OCI-M2 (cell line): Measurements from ENCODE around the gene SDCCAG8.
"Not testable (repeated sequence)": the region's sequence is repeated elsewhere in the genome, so short reads cannot be mapped to it uniquely, and the experiment has no call there.

Experiments
- DNase-seq: peaks from one replicate; lab custom pipeline; 2025; ENCODE audit not compliant: unreplicated experiment; lab: John Stamatoyannopoulos, UW

SDCCAG8 gene

GRCh38 chr1:243255791-243256512 lies at the start of gene SDCCAG8:
Gene SDCCAG8 (plus strand): TSS chr1:243256041. CDS start chr1:243256174, 133 bp downstream.
- peak; percentile 66 for DNase-seq

GRCh38 chr1:243211984-243212383 lies 43.9 kb upstream of the SDCCAG8 start:
- not testable (repeated sequence) for DNase-seq

- no peak for DNase-seq
These were observed 42.6 kb upstream of the SDCCAG8 start for GRCh38 chr1:243213045-243213787.

DNA sequence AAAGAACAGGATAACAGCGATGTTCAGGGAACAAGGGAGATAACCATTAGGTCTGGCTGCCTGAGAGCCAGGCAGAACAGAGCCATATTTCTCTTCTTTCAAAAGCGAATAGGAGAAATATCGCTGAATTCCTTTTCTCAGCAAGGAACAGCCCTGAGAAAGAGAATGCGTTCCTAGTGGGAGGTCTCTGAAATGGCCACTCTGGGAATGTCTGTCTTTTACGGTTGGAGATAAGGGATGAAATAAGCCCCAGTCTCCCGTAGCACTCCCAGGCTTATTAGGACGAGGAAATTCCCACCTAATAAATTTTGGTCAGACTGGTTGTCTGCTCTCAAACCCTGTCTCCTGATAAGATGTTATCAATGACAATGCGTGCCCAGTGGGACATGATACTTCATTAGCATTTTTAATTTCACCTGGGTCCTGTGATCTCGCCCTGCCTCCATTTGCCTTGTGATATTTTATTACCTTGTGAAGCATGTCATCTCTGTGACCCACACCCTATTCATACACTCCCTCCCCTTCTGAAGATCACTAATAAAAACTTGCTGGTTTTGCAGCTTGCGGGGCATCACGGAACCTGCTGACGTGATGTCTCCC lies 40.5 kb upstream of the SDCCAG8 start:
- DNase-seq: not testable (repeated sequence)

DNA sequence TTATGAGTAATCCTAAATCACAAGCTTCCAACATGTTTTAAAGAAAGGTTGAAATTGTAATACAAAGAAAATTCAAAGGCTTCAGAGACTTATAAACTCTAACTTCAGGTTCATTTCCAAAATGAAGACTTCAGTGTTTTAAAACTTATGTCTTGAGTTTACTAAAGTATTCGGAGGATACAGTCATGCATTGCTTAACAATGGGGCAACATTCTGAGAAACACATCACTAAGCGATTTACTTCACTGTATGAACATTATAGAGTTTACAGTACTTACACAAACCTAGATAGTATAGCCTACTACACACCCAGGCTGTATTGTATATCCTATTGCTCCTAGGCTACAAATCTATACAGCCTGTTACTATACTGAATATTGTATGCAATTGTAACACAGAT lies 39.1 kb upstream of the SDCCAG8 start:
- DNase-seq: no peak

DNA sequence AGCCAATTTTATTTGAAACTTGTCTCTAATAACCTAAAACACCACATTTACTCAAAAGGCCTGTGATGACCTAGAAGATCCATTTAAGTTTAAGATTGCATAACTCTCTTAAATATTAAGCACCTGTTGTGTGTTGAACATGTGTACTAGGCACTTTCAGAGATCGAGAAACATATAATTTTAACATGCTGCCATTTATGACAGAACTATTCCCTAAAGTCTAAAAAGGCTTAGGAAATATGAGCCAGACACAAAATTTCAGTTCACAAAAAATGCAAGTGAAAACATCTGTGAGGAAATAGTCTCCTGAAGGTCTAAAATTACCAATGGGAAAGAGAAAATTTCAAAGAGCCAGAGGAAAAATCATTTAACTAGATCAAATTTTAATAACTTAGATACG lies 38.5 kb upstream of the SDCCAG8 start:
- no peak for DNase-seq

DNA sequence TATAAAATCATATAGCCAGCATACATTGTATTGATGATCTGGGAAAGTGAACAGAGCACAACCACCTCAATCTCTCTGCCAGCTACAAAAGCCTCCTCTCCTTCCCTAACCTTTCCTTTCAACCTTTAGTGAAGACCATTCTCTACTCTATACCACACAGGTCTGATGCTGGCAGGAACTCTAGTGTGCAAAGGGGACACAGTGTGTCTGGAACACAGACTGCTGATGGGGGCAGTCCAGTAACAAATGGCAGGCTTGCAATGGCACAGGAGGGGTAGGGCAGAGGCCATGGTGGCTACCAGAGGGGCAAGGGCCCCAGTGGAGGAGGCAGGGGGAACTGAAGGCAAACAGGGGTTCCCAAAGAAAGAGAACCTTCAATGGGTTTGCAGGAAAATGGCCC lies 37.8 kb upstream of the SDCCAG8 start:
- no peak for DNase-seq

DNA sequence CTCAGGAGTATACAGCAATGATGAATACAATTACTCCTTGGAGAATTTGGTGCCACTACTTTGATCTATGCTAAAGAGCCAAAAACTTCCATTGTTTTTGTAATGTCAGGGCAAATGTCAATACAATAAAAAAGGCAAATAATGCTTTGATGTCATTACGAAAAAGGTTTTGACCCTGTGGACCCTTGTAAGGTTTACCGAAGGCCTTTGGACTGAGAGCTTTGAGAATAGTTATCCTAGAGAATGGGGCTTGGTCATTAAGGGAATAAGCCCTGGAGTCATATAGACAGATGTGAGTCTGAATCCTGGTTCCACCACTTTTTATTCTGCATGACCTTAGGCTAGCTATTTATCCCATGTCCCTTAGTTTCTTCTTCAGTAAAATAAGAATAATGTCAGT lies 28.2 kb upstream of the SDCCAG8 start:
- DNase-seq: no peak

DNA sequence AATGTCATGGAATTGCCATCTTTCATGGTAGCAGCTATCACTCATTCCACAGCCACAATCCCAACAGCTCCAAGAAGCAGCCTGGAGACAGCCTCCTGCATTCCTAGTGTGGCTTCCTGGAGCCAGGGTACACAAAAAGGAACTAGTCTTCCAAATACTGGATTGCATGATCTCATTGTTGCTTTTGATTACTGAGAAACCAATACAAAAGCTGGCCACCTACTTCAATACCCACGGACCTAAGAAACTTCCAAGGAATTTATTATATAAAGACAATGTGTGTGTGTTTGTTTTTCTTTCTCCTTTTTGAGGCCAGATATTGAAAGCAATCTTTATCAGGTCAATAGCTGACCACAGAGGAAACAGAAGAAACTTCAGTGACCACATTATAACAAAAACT lies 26.3 kb upstream of the SDCCAG8 start:
- no peak for DNase-seq

- DNase-seq: no peak
These were observed 24.9 kb upstream of the SDCCAG8 start for GRCh38 chr1:243230914-243231313.

DNA sequence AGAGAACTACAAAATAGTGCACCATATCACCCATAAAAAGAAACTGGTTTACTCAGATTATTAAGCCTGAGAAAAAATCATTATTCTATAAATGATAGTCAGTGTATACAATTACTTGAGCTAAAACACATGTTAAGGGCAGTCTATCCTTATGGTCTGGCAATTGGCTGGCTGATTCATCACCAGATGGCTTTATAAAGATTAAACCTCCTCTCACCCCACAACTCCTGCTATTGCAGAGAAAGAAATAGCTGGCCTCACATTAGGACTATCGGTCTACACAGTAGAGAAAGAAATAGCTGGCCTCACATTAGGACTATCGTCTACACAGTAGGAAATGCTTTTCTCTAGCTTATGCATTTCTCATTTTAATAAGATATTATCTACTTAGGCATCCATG lies 21.9 kb upstream of the SDCCAG8 start:
- no peak for DNase-seq

DNA sequence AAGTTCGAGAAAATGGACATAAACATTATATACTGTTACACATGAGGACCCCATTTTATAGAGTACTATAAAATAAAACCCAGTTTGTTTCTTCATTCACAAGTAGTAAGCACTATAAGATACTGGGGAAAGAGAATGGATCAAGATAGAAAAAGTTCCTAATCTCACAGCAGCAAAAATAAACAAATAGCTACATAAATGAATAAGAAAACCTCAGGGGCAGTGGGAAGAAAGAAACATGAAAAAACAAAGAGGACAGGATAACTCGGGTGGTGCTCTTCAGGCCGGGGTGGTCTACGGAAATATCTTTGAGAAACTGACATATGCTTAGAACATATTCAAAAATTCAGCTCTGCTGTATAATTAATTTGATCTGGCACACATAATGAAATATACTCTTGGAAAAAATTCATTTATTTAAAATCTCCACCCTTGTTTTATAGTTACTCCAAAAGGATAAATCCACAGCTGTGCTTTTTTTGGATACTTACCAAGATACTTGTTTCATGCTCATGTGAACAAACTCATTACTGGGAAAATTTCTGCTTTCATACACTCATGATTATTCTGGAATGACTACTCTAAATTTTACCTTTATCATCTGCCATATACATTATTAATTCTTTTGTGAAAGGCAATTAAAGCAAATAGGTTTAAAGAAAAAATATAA lies 20.7 kb upstream of the SDCCAG8 start:
- no peak for DNase-seq

- no peak for DNase-seq
These were observed 19.1 kb upstream of the SDCCAG8 start for GRCh38 chr1:243236604-243237252.

- no peak for DNase-seq
These were observed 11.4 kb upstream of the SDCCAG8 start for GRCh38 chr1:243244432-243244841.

DNA sequence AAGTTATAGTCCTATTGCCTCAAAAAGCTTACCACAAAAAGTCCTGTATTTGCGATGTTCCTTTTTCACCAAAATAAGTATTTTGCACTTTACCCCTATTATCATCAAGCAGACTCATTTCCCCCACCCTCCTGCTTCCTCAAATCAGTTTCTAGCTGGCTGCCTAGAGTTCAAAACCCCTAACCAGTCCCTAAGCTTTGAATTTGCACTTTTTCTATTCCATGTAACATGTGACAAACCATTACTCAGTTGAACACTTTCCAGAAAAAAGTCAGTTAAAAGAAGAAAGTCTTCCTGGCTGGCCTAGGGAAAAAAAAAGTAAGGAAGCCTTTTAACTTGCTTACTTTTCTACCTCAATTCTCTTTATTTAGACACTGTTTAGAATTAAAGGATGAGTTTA lies 8.9 kb upstream of the SDCCAG8 start:
- no peak for DNase-seq

GRCh38 chr1:243247901-243248300 lies 7.9 kb upstream of the SDCCAG8 start:
- no peak for DNase-seq

GRCh38 chr1:243249214-243249613 lies 6.6 kb upstream of the SDCCAG8 start:
- DNase-seq: no peak

DNA sequence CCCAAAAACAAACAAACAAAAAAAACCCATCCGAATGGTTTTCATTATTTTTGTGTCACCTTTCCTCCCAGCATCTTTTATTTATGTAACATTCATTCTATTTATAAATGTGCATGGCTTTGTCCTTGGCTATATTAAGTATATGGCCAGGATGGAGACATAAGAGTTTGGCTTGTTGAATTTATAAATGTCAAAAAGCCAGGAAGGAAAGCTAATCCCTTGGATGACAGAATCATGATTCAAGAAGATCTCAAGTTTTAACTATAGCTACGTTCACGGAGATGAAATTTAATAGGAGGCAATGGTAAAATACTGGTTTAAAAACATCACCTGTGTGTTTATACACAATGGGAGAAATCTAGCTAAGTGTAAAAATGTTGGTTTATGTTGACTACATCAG lies 5.7 kb upstream of the SDCCAG8 start:
- DNase-seq: no peak

DNA sequence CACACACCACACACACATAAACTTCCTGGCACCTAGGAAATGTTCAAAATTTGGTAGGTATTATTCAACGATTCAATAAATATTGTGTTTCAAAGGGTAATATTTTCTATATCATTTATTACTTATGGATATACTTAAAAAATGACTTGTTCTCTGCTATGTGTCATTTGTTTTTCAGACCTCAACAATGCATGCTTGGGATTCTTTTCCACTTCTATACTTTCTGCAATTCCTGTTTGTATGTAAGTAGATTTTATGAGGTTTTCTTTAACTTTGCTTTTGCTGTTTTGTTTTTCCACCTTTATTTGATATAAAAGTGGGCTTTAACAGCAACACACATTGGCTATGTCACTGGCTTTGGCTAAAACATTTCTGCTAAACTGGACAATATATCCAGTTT lies 4.3 kb upstream of the SDCCAG8 start:
- no peak for DNase-seq

- no peak for DNase-seq
These were observed 2.5 kb upstream of the SDCCAG8 start for GRCh38 chr1:243253211-243253925.

DNA sequence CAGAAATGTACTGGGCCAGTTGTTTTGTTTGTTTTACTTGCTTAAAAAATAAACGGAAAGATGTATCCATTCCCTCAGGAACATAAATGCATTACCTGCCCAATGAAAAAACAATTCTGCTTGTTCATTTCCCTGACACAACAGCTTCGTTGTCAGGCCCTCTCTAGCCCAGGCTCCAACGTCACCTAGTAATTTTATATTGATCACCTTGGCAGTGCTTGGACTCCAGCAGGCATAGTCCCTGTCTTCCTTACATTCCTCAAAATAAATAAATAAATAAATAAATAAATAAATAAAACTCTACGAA lies 2.0 kb upstream of the SDCCAG8 start:
- no peak for DNase-seq
